ENCODE data around the gene CAPN14. TPM values are rescaled to one million over a fixed set of nuclear protein-coding genes. Genes with fewer than 3 reads are reported as not detected.

CAPN14 gene
- total RNA-seq, 2 donors from 2014 or later = 0.43 to 1.2 TPM

DNA sequence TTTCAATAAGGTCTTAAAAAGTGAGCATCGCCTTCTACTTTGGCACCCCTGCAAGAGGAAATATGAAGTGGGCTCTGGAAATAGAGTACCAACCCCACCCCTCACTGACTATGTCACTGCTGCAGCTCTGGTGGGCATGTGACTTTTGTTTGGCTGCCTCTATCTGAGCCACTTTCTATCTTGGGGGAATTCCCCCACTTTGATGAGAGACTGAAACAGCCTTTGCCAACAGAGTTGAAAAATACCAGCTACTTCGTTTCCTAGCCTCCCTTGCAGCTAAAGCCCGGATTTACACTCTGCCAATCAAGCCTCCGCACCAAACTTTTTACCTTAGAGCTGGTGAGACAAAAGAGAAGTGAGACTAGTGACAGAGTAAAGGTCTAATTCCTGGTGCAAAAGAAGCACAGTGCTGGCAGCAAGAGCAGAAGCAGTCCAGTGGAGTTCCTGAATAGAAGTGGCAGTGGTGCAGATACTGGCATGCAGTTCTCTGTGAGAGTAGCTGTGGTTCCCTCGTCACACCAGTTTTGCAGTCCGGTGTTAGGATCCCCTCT, 67.1 kb downstream of the CAPN14 start:
- DNase-seq (ENCODE audit: low spot score) = no peak
- ATAC-seq = no peak
- no peaks in the 10 kb centered on the region for H3K9me3 Mint-ChIP-seq

DNA sequence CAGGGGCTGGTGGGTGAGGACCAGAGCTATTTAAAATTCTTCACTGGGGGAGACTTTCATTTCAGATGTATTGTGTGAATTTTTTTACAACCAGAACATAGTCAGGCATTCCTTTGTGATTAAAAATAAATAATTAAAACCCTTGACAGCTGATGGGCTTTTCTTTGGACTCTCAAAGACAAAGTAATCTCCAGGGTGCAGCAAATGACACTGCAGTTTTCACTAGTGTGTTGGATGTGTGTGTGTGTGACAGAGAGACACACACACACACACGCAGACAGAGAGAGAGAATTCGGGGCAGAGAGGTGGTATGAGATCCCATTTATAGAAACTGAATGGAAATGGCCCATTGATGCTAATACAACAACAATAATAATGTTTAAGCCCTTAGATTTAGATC, 68.8 kb downstream of the CAPN14 start:
- H3K27ac Mint-ChIP-seq = no peak overlapping the region
- no peaks in the 10 kb centered on the region for H3K9me3 Mint-ChIP-seq
- H3K27me3 Mint-ChIP-seq = peaks cover 6 to 16% of the 10 kb centered on the region in 2 donors
- H3K4me1 Mint-ChIP-seq (ENCODE audit: low read depth in 2 of 2) = no peaks in the 10 kb centered on the region
- ATAC-seq (no peak), DNase-seq (ENCODE audit: low spot score) (no peak)
- H3K4me3 Mint-ChIP-seq = no peak overlapping the region
- no peaks in the 10 kb centered on the region for H3K36me3 Mint-ChIP-seq

More for the DNA sequence above, 67.1 kb downstream of the CAPN14 start:
- H3K4me1 Mint-ChIP-seq (ENCODE audit: low read depth in 2 of 2) = no peaks in the 10 kb centered on the region
- no peak overlapping the region for H3K4me3 Mint-ChIP-seq
- no peaks in the 10 kb centered on the region for H3K36me3 Mint-ChIP-seq
- peaks cover 12 to 15% of the 10 kb centered on the region in 2 donors for H3K27me3 Mint-ChIP-seq
- no peak overlapping the region for H3K27ac Mint-ChIP-seq

DNA sequence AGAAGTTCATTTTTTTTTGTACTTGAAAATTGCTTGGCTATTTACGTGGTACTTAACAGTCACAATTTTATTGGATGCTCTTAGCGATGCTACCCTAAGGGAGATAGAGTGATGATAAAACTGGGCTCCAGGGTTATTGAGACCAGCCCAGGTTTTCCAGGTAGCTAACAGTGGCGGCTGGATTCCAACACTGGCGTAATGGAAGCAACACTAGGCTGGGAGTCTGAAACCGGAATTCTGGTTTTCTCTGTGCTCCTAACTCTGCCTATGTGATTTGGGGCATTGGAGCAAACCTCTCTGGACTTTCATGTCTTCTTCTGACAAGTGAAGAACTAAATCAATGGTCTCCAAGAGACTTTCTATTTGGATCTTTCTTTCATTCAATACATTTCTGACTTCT, 69.7 kb downstream of the CAPN14 start:
- H3K36me3 Mint-ChIP-seq = no peaks in the 10 kb centered on the region
- no peak overlapping the region for H3K4me3 Mint-ChIP-seq
- H3K4me1 Mint-ChIP-seq (ENCODE audit: low read depth in 2 of 2) = no peaks in the 10 kb centered on the region
- DNase-seq (ENCODE audit: low spot score) = no peak
- H3K27ac Mint-ChIP-seq = no peak overlapping the region
- ATAC-seq = no peak
- H3K9me3 Mint-ChIP-seq = no peaks in the 10 kb centered on the region
- H3K27me3 Mint-ChIP-seq = peaks cover 7 to 14% of the 10 kb centered on the region in 2 donors

DNA sequence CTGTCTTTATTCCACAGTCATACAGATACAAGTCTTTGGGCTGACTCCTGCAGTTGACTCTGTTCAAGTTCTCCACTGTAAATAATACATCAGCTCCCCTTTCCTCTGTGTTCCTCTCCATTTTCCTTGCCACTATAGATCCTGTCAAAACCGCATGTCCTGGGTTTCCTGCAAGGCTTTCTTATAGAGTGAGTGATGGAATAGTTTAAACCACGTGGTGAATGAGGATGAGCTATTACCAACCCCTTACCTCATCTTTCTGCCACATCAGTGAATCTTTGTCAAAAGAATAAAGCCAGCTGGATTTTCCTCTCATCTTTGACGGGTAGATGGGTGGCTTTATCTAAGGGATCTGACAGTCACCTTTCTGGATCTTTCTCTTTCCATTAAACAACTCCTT, 75.2 kb downstream of the CAPN14 start:
- H3K4me1 Mint-ChIP-seq (ENCODE audit: low read depth in 2 of 2) = no peaks in the 10 kb centered on the region
- H3K27ac Mint-ChIP-seq = no peak overlapping the region
- ATAC-seq = no peak
- H3K27me3 Mint-ChIP-seq = peaks cover 14 to 20% of the 10 kb centered on the region in 2 donors
- H3K9me3 Mint-ChIP-seq = no peaks in the 10 kb centered on the region
- DNase-seq (ENCODE audit: low spot score) = no peak
- H3K36me3 Mint-ChIP-seq = no peaks in the 10 kb centered on the region
- H3K4me3 Mint-ChIP-seq = no peak overlapping the region

DNA sequence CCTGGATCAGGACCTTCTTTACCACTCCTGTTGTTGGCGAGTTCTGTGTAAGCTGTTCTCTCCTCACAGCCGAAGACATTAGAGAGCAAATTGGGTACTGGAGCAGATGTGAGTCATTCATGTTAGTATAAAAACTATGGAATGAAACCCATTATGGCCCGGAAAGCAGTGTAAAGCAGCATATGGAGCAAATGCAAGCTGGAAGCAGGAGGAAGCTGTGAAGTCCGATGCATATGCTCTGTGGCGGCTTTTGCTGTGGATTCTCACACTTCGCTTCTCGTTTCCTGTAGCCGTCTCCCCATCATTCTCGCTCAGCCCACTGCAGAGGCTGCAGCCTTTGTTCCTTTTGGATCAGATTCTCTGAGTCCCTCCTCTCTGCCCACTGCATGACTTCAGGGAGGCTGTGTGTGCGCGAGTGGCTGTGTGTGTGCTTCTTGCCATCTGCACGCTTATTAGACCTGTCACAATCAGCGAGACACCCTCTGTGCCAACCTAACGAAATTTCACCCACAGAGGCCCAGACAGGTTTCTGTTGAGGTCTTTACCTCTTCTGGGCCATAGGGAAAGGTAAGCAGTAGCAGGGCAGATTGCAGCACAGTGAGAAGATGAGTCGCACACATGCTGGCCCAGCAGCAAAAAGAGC, 75.8 kb downstream of the CAPN14 start:
- Mint-ChIP-seq H3K4me1 (ENCODE audit: low read depth in 2 of 2) (peaks cover 0 to 5% of the 10 kb centered on the region in 2 donors), H3K4me3 (no peak overlapping the region), H3K9me3 (no peaks in the 10 kb centered on the region), H3K27ac (no peak overlapping the region), H3K27me3 (peaks cover 20 to 24% of the 10 kb centered on the region in 2 donors), H3K36me3 (no peaks in the 10 kb centered on the region)
- no peak for ATAC-seq
- no peak for DNase-seq (ENCODE audit: low spot score)

GRCh38 chr2:31140151-31140550, 77.2 kb downstream of the CAPN14 start:
- H3K4me1 Mint-ChIP-seq (ENCODE audit: low read depth in 2 of 2) = peaks cover 0 to 5% of the 10 kb centered on the region in 2 donors
- H3K27ac Mint-ChIP-seq = no peak overlapping the region
- no peak overlapping the region for H3K4me3 Mint-ChIP-seq
- ATAC-seq (no peak), DNase-seq (ENCODE audit: low spot score) (no peak)
- H3K9me3 Mint-ChIP-seq = no peaks in the 10 kb centered on the region
- H3K36me3 Mint-ChIP-seq = no peaks in the 10 kb centered on the region
- peaks cover 34% of the 10 kb centered on the region in 2 donors for H3K27me3 Mint-ChIP-seq

- no peak for DNase-seq (ENCODE audit: low spot score)
- no peak for ATAC-seq
- Mint-ChIP-seq H3K4me3 (no peak overlapping the region), H3K27me3 (peaks cover 38 to 39% of the 10 kb centered on the region in 2 donors), H3K9me3 (no peaks in the 10 kb centered on the region), H3K27ac (no peak overlapping the region), H3K4me1 (ENCODE audit: low read depth in 2 of 2) (peaks cover 0 to 5% of the 10 kb centered on the region in 2 donors), H3K36me3 (no peaks in the 10 kb centered on the region)
Measured at GRCh38 chr2:31139671-31140070, 77.6 kb downstream of the CAPN14 start.

DNA sequence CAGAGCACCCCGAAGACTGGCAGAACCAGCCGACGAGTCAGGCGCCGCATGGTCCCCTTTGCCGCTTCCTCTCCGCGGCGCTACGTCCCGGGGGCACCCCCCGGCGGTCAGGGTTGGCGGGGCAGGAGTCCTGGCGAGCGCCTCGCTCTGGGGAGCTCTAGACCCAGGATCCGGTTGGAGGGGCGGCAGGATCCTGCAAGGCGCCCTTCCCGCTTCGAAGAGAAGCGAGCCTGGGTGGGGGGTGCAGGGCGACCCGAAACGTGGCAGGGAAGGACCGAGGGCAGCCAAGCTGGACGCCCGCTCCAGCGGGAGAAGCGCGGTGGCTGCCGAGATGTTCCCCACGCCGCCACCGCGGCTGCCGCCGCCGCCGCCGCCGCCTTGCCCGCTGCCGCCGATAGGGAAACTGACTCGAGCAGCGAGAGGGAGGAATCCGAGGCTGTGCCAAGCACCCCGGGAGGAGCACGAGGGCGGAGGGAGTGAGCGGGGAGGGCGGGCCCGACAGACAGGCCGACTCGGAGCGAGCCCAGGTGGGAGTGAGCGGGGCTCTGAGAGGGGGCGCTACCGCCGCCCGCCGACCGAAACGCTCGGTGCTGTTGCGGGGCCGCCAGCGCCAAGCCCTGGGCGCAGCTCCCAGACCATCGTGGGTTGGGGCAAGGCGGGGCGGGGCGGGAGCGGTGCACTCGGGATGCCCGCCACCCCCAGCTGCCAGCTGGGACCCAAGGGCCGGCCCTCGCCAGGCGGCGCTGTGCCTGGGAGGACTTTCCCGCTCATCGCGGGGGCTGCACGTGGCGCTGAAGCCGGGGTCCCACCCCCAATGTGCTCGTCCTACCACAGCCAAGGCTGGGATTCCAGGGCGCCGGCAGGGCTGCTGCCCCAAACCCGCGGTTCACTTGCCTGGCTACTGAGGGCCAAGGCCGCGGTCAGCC, 79.0 kb downstream of the CAPN14 start, which contains the start of gene GALNT14:
Gene GALNT14, minus strand, starts transcription at position 404 of the 926 bp plus-strand sequence. Its CDS starts 354 bp downstream, at position 50.
- Mint-ChIP-seq H3K4me1 (ENCODE audit: low read depth in 2 of 2) (peaks cover 0 to 5% of the 10 kb centered on the region in 2 donors), H3K36me3 (no peaks in the 10 kb centered on the region), H3K27ac (no peak within 1 kb of the TSS), H3K9me3 (no peaks in the 10 kb centered on the region), H3K27me3 (peaks cover 40 to 47% of the 10 kb centered on the region in 2 donors), H3K4me3 (peak within 1 kb of the TSS; percentile 53)
- ATAC-seq (peak; percentile 64 to 69), DNase-seq (ENCODE audit: low spot score) (peak; percentile 63)

DNA sequence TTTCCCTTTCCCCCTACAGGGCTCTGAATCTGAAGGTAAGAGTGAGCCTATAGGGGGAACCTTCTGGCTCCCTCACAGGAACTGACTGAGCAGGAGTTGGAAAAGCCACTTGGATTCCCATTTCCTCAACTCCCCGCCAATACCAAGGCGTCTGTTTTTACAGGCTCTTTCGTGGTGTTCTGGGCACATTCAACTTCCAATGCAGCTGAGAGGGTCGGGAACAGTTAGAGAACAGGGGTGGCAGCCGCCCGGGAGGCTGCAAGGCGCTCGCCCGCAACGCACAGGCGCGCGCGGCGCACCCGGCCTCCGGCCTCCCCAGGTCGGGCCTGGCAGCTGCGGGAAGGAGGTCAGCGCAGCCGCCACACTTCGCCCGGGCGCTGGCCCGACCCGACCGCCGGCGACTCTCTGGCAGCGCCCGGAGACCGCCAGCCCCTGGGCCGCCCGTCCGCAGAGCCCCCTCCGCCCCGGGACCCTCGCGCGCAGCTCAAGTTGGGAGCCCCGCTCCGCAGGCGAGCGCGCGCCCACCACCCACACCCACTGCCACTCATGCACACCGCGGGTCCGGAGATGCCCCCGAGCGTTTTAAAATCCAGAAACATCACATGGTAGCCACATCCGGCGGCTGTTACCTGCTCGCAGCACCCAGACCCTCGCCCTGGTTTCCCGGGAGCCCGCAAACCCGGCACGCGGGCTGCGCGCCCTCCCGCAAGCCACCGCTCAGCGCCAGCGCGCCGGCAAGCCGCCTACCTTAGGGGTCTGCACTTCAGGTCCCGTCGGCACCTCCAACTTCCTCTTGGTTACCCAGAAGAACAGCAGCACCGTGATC, 79.9 kb downstream of the CAPN14 start:
- no peaks in the 10 kb centered on the region for H3K9me3 Mint-ChIP-seq
- no peaks in the 10 kb centered on the region for H3K36me3 Mint-ChIP-seq
- H3K27me3 Mint-ChIP-seq = peaks cover 41 to 49% of the 10 kb centered on the region in 2 donors
- DNase-seq (ENCODE audit: low spot score) (no peak), ATAC-seq (peak in 1 of 2 donors; percentile 19)
- H3K4me3 Mint-ChIP-seq = peak overlapping the region; percentile 53
- no peak overlapping the region for H3K27ac Mint-ChIP-seq
- H3K4me1 Mint-ChIP-seq (ENCODE audit: low read depth in 2 of 2) = peaks cover 0 to 5% of the 10 kb centered on the region in 2 donors

GRCh38 chr2:31136732-31137131, 80.6 kb downstream of the CAPN14 start:
- peaks cover 38 to 42% of the 10 kb centered on the region in 2 donors for H3K27me3 Mint-ChIP-seq
- peak overlapping the region; percentile 2 for H3K4me3 Mint-ChIP-seq
- DNase-seq (ENCODE audit: low spot score) (no peak), ATAC-seq (no peak)
- no peaks in the 10 kb centered on the region for H3K9me3 Mint-ChIP-seq
- H3K27ac Mint-ChIP-seq = no peak overlapping the region
- H3K4me1 Mint-ChIP-seq (ENCODE audit: low read depth in 2 of 2) = peaks cover 0 to 5% of the 10 kb centered on the region in 2 donors
- no peaks in the 10 kb centered on the region for H3K36me3 Mint-ChIP-seq

DNA sequence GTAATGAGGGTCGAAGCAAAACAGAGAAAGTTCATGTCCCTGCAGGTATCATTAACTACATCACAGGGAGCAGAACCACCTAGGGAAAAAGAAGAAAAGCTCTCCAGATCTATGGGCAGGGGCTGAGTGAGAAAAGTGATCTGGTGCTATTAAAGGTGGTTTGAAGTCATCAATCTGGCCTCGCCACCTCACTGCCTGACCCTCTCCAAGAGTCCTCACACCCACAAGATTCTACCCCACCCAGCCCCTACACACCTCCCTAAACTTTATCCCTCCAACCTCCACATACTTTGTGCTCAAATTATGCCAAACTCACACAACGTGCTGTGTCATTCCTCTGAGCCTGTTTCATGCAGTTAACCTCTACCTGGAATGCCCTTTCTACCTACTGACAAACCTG, 81.3 kb downstream of the CAPN14 start:
- Mint-ChIP-seq H3K9me3 (no peaks in the 10 kb centered on the region), H3K27ac (no peak overlapping the region), H3K4me3 (no peak overlapping the region), H3K36me3 (no peaks in the 10 kb centered on the region), H3K4me1 (ENCODE audit: low read depth in 2 of 2) (peaks cover 0 to 5% of the 10 kb centered on the region in 2 donors), H3K27me3 (peaks cover 36 to 39% of the 10 kb centered on the region in 2 donors)
- no peak for DNase-seq (ENCODE audit: low spot score)
- no peak for ATAC-seq

DNA sequence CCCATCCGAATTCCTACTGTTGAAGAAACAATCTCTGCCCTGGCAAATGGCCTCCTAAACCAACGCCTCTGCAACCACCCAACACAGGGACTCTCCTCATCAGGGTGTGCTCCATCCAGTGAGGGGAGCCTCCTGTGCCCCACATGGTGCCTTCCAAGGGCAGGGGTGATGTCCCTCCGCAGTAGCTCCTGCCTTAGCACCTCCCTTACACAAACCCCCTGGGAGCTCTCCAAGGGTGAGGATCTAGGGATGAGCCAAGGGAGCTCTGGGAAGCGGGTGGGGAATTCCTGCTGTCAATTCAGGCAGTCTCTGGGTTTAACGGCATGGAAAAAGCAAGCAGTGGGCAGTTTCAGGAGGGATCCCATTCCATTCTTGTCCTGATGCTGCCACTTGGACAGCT, 82.8 kb downstream of the CAPN14 start:
- Mint-ChIP-seq H3K36me3 (no peaks in the 10 kb centered on the region), H3K4me3 (no peak overlapping the region), H3K9me3 (no peaks in the 10 kb centered on the region), H3K27me3 (peaks cover 36 to 44% of the 10 kb centered on the region in 2 donors), H3K27ac (no peak overlapping the region), H3K4me1 (ENCODE audit: low read depth in 2 of 2) (peaks cover 0 to 5% of the 10 kb centered on the region in 2 donors)
- DNase-seq (ENCODE audit: low spot score) (no peak), ATAC-seq (no peak)

DNA sequence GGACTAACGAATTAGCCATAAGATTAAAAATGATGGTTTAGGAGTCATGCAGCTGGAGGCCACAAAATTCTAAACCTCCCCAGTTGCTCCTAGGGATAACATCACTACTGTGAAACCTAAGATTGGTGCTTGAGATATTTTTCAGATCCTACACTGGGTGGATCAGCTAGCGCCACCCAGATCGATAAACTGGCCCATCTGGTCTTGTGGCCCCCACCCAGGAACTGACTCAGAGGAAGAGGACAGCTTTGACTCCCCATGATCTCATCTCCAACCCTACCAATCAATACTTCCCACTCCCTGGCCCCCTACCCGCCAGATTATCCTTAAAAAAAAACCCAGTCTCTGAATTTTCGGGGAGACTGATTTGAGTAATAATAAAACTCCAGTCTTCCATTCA, 84.5 kb downstream of the CAPN14 start:
- Mint-ChIP-seq H3K27me3 (peaks cover 36 to 47% of the 10 kb centered on the region in 2 donors), H3K9me3 (no peaks in the 10 kb centered on the region), H3K36me3 (no peaks in the 10 kb centered on the region), H3K4me1 (ENCODE audit: low read depth in 2 of 2) (peaks cover 0 to 5% of the 10 kb centered on the region in 2 donors), H3K27ac (no peak overlapping the region), H3K4me3 (no peak overlapping the region)
- no peak for DNase-seq (ENCODE audit: low spot score)
- no peak for ATAC-seq
